Gastrocnemius medialis (tissue), 4 donors: Measurements from ENCODE around the gene CAMTA1.

ENCODE experiments used
- CTCF ChIP-seq, 5 experiments: fragments of 450-650 bp in 3 of 5; fragments of 200-600 bp in 2 of 5; sonication (generic) in 2 of 5; IDR thresholded peaks in 4 of 5; conservative IDR thresholded peaks in 1 of 5; 1 replicate in 4 of 5; 2 replicates in 1 of 5; pipeline ENCODE4 v1.5.1; 2016 to 2019; ENCODE audit warnings: antibody characterized with exemption in 5 of 5, mild to moderate bottlenecking in 3 of 5, moderate library complexity in 3 of 5
- POLR2A ChIP-seq, 2 donors: fragments of 450-650 bp; IDR thresholded peaks; one replicate each; pipeline ENCODE4 v1.6.1; 2017; ENCODE audit warnings: antibody characterized with exemption in 2 of 2, mild to moderate bottlenecking in 2 of 2, moderate library complexity in 2 of 2

DNA sequence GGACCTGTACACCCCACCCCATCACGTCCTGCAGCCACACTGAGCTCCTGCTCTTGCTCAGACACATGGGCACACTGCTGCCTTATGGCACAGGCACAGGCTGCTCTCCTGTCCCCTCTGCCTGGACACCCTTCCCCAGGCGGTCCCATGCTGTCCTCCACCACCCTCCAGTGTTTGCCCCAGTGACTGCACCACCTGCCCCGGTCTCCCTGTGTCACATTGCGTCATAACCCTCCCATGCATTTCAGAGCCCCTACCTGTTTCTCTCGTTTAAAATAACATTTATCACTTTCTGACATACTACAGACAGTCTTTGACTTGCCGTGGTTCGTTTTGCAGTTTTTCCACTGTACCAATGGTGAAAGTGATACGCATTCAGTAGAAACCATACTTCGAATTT is 159.2 kb downstream of the CAMTA1 start:
- no peak for TF ChIP-seq CTCF (IDR thresholded peaks at IDR 0.05 in 4 of 5, conservative IDR thresholded peaks at IDR 0.05 in 1 of 5)
- no peak for TF ChIP-seq POLR2A (IDR thresholded peaks at IDR 0.05)
